Esophagus squamous epithelium (tissue), 4 donors: ENCODE data around the gene ATP13A5.

Experiments used
- CTCF ChIP-seq, 6 experiments: fragments of 450-650 bp in 4 of 6; fragments of 200-600 bp in 2 of 6; sonication (generic) in 2 of 6; IDR thresholded peaks; one replicate each; pipeline ENCODE4 v1.5.1; 2016 to 2019; ENCODE audit warnings: antibody characterized with exemption in 6 of 6, mild to moderate bottlenecking in 4 of 6, moderate library complexity in 4 of 6
- POLR2A ChIP-seq, 4 donors: fragments of 450-650 bp; IDR thresholded peaks; one replicate each; pipeline ENCODE4 v1.6.1; 2017; ENCODE audit warnings: antibody characterized with exemption in 4 of 4, mild to moderate bottlenecking in 4 of 4, moderate library complexity in 3 of 4

GRCh38 chr3:193372783-193373182 is 5.8 kb downstream of the ATP13A5 start:
- TF ChIP-seq POLR2A (IDR thresholded peaks at IDR 0.05), result no peak
- no peak for TF ChIP-seq CTCF (IDR thresholded peaks at IDR 0.05)
